ENCODE results near the gene NID1. TPM values are rescaled to one million over a fixed set of nuclear protein-coding genes. Genes with fewer than 3 reads are reported as not detected.

Gene NID1
- total and polyA plus RNA-seq, 10 donors = 6.8 to 178 (median 81.2) TPM

- no peak for TF ChIP-seq POLR2A (IDR thresholded peaks at IDR 0.05)
- no peak for TF ChIP-seq CTCF (IDR thresholded peaks at IDR 0.05 in 8 of 11, conservative IDR thresholded peaks at IDR 0.05 in 3 of 11)
- TF ChIP-seq POLR2AphosphoS5 (IDR thresholded peaks at IDR 0.05) = peak in 1 of 3 donors; percentile 65
- 43 to 80% (median 64%) methylated on average over 15 of the region's 15 CpGs for WGBS, 5 donors
- intact Hi-C loops (cut with DNase I; ENCODE audit: low total_unique reads) = no loop called here
- H3K36me3 ChIP-seq = no peaks in the 10 kb centered on the region
- peaks cover 19 to 97% (median 73%) of the 10 kb centered on the region in 6 donors for H3K4me1 ChIP-seq
- peak; percentile 85 for DNase-seq
- no peaks in the 10 kb centered on the region for H3K9me3 ChIP-seq
- peak overlapping the region in 1 of 8 donors; percentile 43 for H3K4me3 ChIP-seq
- H3K27me3 ChIP-seq (replicated peaks in 1 of 7) = no peaks in the 10 kb centered on the region
- H3K27ac ChIP-seq = peak overlapping the region in 7 of 8 donors; percentile 81 to 93 (median 87)
These were observed 118.9 kb downstream of the NID1 start for GRCh38 chr1:235945775-235946570.

- peak overlapping the region in 6 of 8 donors; percentile 7 to 93 (median 82) for H3K27ac ChIP-seq
- DNase-seq = no peak
- H3K9me3 ChIP-seq = no peaks in the 10 kb centered on the region
- TF ChIP-seq CTCF (IDR thresholded peaks at IDR 0.05 in 8 of 11, conservative IDR thresholded peaks at IDR 0.05 in 3 of 11) = no peak
- peak in 2 of 3 donors; percentile 51 to 52 for TF ChIP-seq POLR2AphosphoS5 (IDR thresholded peaks at IDR 0.05)
- intact Hi-C loops (cut with DNase I; ENCODE audit: low total_unique reads) = no loop called here
- H3K36me3 ChIP-seq = no peaks in the 10 kb centered on the region
- no peak overlapping the region for H3K4me3 ChIP-seq
- 50 to 69% (median 64%) methylated on average over 9 of the region's 9 CpGs for WGBS, 5 donors
- H3K27me3 ChIP-seq (replicated peaks in 1 of 7) = no peaks in the 10 kb centered on the region
- H3K4me1 ChIP-seq = peaks cover 27 to 99% (median 84%) of the 10 kb centered on the region in 6 donors
These were observed 121.2 kb downstream of the NID1 start for GRCh38 chr1:235943581-235944114.

- no peaks in the 10 kb centered on the region for H3K27me3 ChIP-seq (replicated peaks in 1 of 7)
- DNase-seq = no peak
- TF ChIP-seq POLR2A (IDR thresholded peaks at IDR 0.05) = no peak
- TF ChIP-seq CTCF (IDR thresholded peaks at IDR 0.05 in 8 of 11, conservative IDR thresholded peaks at IDR 0.05 in 3 of 11) = no peak
- TF ChIP-seq POLR2AphosphoS5 (IDR thresholded peaks at IDR 0.05) = no peak
- peaks cover 26 to 99% (median 84%) of the 10 kb centered on the region in 6 donors for H3K4me1 ChIP-seq
- H3K4me3 ChIP-seq = no peak overlapping the region
- intact Hi-C loops (cut with DNase I; ENCODE audit: low total_unique reads) = no loop called here
- 75 to 96% (median 91%) methylated on average over 6 of the region's 6 CpGs for WGBS, 5 donors
- H3K27ac ChIP-seq = peak overlapping the region in 7 of 8 donors; percentile 7 to 93 (median 88)
- no peaks in the 10 kb centered on the region for H3K36me3 ChIP-seq
- H3K9me3 ChIP-seq = no peaks in the 10 kb centered on the region
These were observed 121.8 kb downstream of the NID1 start for GRCh38 chr1:235942979-235943575.

GRCh38 chr1:235942625-235942934 lies 122.3 kb downstream of the NID1 start:
- Histone ChIP-seq H3K27me3 (replicated peaks in 1 of 7) (no peaks in the 10 kb centered on the region), H3K36me3 (no peaks in the 10 kb centered on the region), H3K27ac (peak overlapping the region in 6 of 8 donors; percentile 77 to 93 (median 88)), H3K9me3 (no peaks in the 10 kb centered on the region), H3K4me3 (peak overlapping the region in 1 of 8 donors; percentile 3), H3K4me1 (peaks cover 31 to 99% (median 84%) of the 10 kb centered on the region in 6 donors)
- 50 to 82% (median 74%) methylated on average over 6 of the region's 6 CpGs for WGBS, 5 donors
- no peak for DNase-seq
- intact Hi-C loops (cut with DNase I; ENCODE audit: low total_unique reads) = no loop called here
- no peak for TF ChIP-seq POLR2A (IDR thresholded peaks at IDR 0.05)
- TF ChIP-seq POLR2AphosphoS5 (IDR thresholded peaks at IDR 0.05) = no peak
- no peak for TF ChIP-seq CTCF (IDR thresholded peaks at IDR 0.05 in 8 of 11, conservative IDR thresholded peaks at IDR 0.05 in 3 of 11)

All from spleen (tissue), 11 donors.